CD14-positive monocyte (primary cell): Measurements from ENCODE around the gene KLHL8. TPM values are rescaled to one million over a fixed set of nuclear protein-coding genes. Genes with fewer than 3 reads are reported as not detected.

Source experiments
- DNase-seq, 3 donors: peaks; one replicate each; pipeline ENCODE4 v3.0.0-alpha.2; 2011 to 2022
- H2AFZ ChIP-seq: 2 replicates; pipeline ENCODE4 v1.6.0; 2012; ENCODE audit warnings: mild to moderate bottlenecking, low read depth, low read length, inconsistent platforms; ENCODE audit not compliant: insufficient read depth, poor library complexity, severe bottlenecking
- H3K27ac ChIP-seq, 2 donors: 1 replicate in 1 of 2; 2 replicates in 1 of 2; pipeline ENCODE4 v1.5.1; 2012 to 2013; ENCODE audit warnings: low read length in 2 of 2, control low read depth in 1 of 2, inconsistent platforms in 1 of 2, low read depth in 1 of 2, mild to moderate bottlenecking in 1 of 2
- H3K27me3 ChIP-seq, 2 donors: one replicate each; pipeline versions ENCODE4 v1.6.0 to v1.6.1; 2011 to 2013; ENCODE audit warnings: low read length in 2 of 2; ENCODE audit not compliant: control insufficient read depth in 2 of 2, insufficient read depth in 2 of 2
- H3K36me3 ChIP-seq, 2 donors: replicated peaks in 1 of 2; 1 replicate in 1 of 2; 2 replicates in 1 of 2; pipeline versions ENCODE4 v1.5.1 to v1.6.1; 2012 to 2013; ENCODE audit warnings: low read length in 2 of 2, control low read depth in 1 of 2, inconsistent platforms in 1 of 2, mild to moderate bottlenecking in 1 of 2; ENCODE audit not compliant: insufficient read depth in 2 of 2, control insufficient read depth in 1 of 2
- H3K4me1 ChIP-seq, 2 donors: 1 replicate in 1 of 2; 2 replicates in 1 of 2; pipeline versions ENCODE4 v1.5.1 to v1.6.1; 2012 to 2013; ENCODE audit warnings: low read length in 2 of 2, control low read depth in 1 of 2, inconsistent platforms in 1 of 2, mild to moderate bottlenecking in 1 of 2, moderate library complexity in 1 of 2; ENCODE audit not compliant: insufficient read depth in 2 of 2, control insufficient read depth in 1 of 2
- H3K4me2 ChIP-seq: replicated peaks from 2 replicates; pipeline ENCODE3; 2012; ENCODE audit warnings: low read length, moderate library complexity, mild to moderate bottlenecking; ENCODE audit not compliant: poor library complexity, severe bottlenecking; ENCODE audit errors: extremely low read depth
- H3K4me3 ChIP-seq, 3 experiments: fragments of 200-600 bp in 1 of 3; sonication (generic) in 1 of 3; replicated peaks in 1 of 3; 1 replicate in 2 of 3; 2 replicates in 1 of 3; pipeline ENCODE4 v1.5.1; 2011 to 2013; ENCODE audit warnings: low read length in 3 of 3, mild to moderate bottlenecking in 3 of 3, control low read depth in 2 of 3, low read depth in 2 of 3, inconsistent platforms in 1 of 3, moderate library complexity in 1 of 3
- H3K79me2 ChIP-seq: 2 replicates; pipeline ENCODE4 v1.6.0; 2012; ENCODE audit warnings: mild to moderate bottlenecking, control low read depth, inconsistent platforms, low read length, moderate library complexity; ENCODE audit not compliant: insufficient read depth
- H3K9ac ChIP-seq: 2 replicates; pipeline ENCODE4 v1.6.0; 2017; ENCODE audit warnings: low read length, mild to moderate bottlenecking; ENCODE audit not compliant: insufficient read depth, poor library complexity, severe bottlenecking
- H3K9me3 ChIP-seq, 2 donors: replicated peaks in 1 of 2; 1 replicate in 1 of 2; 2 replicates in 1 of 2; pipeline versions ENCODE4 v1.5.1 to v1.6.1; 2012 to 2013; ENCODE audit warnings: low read length in 2 of 2, control low read depth in 1 of 2; ENCODE audit not compliant: control insufficient read depth in 1 of 2, insufficient read depth in 1 of 2
- H4K20me1 ChIP-seq: 2 replicates; pipeline ENCODE4 v1.6.0; 2012; ENCODE audit warnings: mild to moderate bottlenecking, low read length, control low read depth, moderate library complexity; ENCODE audit not compliant: insufficient read depth
- H3K27ac Mint-ChIP-seq, 7 donors: one replicate each; pipeline ENCODE4 v1.8.0; 2020; ENCODE audit warnings: mild to moderate bottlenecking in 7 of 7, mixed read lengths in 7 of 7, moderate library complexity in 6 of 7, inconsistent platforms in 2 of 7
- H3K27me3 Mint-ChIP-seq, 3 donors: one replicate each; pipeline ENCODE4 v1.8.0; 2021 to 2022; ENCODE audit warnings: low read depth in 3 of 3, mild to moderate bottlenecking in 3 of 3, mixed read lengths in 3 of 3, moderate library complexity in 3 of 3, inconsistent platforms in 1 of 3
- H3K36me3 Mint-ChIP-seq, 2 donors: one replicate each; pipeline ENCODE4 v1.8.0; 2020; ENCODE audit warnings: mixed read lengths in 2 of 2, inconsistent platforms in 1 of 2, mild to moderate bottlenecking in 1 of 2
- H3K4me1 Mint-ChIP-seq: one replicate; pipeline ENCODE4 v1.8.0; 2020; ENCODE audit warnings: mild to moderate bottlenecking, mixed read lengths
- H3K4me3 Mint-ChIP-seq, 2 donors: one replicate each; pipeline ENCODE4 v1.8.0; 2020; ENCODE audit warnings: mild to moderate bottlenecking in 2 of 2, mixed read lengths in 2 of 2, moderate library complexity in 1 of 2
- H3K9me3 Mint-ChIP-seq, 7 donors: one replicate each; pipeline ENCODE4 v1.8.0; 2020 to 2022; ENCODE audit warnings: mixed read lengths in 7 of 7, mild to moderate bottlenecking in 6 of 7, moderate library complexity in 6 of 7, inconsistent platforms in 2 of 7
- WGBS: methylation state at CpG from one replicate; pipeline ENCODE4 v1.1.5; 2013; ENCODE audit warnings: missing lambda C conversion rate; ENCODE audit not compliant: insufficient coverage; 5-methylcytosine and 5-hydroxymethylcytosine counted together
- intact Hi-C, 2 donors: fragments of 100-400 bp; cut with micrococcal nuclease; formaldehyde crosslinking; loops; one replicate each; pipeline versions ENCODE4 v1.15.0 to v1.15.1; 2023
- polyA plus RNA-seq, 3 donors: library from polyadenylated mRNA; depleted of rRNA in 1 of 3; unstranded in 2 of 3; stranded (reverse) in 1 of 3; fragments of 300-500 nt in 2 of 3; fragments of >200 nt in 1 of 3; fragmentation: Illumina TruSeq in 2 of 3; gene quantifications; 1 replicate in 2 of 3; 2 replicates in 1 of 3; pipeline ENCODE4 v1.2.3, GENCODE V29; 2012 to 2021
- TF ChIP-seq, protein P1 (sequence below): fragments of 200-600 bp; IDR thresholded peaks from one replicate; pipeline ENCODE4 v1.8.0; 2022; ENCODE audit warnings: antibody characterized with exemption, mild to moderate bottlenecking

Gene KLHL8
- polyA plus RNA-seq, 3 donors, result 7.5 to 28.6 (median 23.7) TPM

DNA sequence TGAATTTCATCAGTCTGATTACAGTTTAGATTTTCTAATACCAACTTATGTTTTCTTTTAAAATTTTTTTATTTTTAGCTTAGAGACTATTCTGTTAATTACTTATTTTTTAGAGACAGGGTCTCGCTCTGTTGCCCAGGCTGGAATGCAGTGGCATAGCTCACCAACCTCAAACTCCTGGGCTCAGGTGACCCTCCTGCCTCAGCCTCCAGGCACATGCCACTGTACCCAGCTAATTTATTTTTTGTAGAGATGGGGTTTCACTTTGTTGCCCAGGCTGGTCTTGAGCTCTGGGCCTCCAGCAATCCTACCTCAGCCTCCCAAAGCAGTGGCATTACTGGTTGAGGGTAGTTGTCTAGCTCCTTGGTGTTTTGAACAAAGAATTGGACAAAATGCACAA lies 102.0 kb downstream of the KLHL8 start:
- H2AFZ ChIP-seq, result no peak overlapping the region
- no peaks in the 10 kb centered on the region for H3K9me3 ChIP-seq
- H3K4me1 Mint-ChIP-seq, result peaks cover 25% of the 10 kb centered on the region
- H3K79me2 ChIP-seq, result peaks cover 19% of the 10 kb centered on the region
- H3K4me3 ChIP-seq, result no peak overlapping the region
- H3K4me2 ChIP-seq, result no peak overlapping the region
- H3K36me3 Mint-ChIP-seq, result peaks cover 62 to 72% of the 10 kb centered on the region in 2 donors
- H3K27ac Mint-ChIP-seq, result peak overlapping the region in 1 of 7 donors; percentile 69
- TF ChIP-seq, protein P1, sequence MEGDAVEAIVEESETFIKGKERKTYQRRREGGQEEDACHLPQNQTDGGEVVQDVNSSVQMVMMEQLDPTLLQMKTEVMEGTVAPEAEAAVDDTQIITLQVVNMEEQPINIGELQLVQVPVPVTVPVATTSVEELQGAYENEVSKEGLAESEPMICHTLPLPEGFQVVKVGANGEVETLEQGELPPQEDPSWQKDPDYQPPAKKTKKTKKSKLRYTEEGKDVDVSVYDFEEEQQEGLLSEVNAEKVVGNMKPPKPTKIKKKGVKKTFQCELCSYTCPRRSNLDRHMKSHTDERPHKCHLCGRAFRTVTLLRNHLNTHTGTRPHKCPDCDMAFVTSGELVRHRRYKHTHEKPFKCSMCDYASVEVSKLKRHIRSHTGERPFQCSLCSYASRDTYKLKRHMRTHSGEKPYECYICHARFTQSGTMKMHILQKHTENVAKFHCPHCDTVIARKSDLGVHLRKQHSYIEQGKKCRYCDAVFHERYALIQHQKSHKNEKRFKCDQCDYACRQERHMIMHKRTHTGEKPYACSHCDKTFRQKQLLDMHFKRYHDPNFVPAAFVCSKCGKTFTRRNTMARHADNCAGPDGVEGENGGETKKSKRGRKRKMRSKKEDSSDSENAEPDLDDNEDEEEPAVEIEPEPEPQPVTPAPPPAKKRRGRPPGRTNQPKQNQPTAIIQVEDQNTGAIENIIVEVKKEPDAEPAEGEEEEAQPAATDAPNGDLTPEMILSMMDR, result no peak
- H3K9ac ChIP-seq, result no peak overlapping the region
- H3K36me3 ChIP-seq, result peaks cover 54 to 81% of the 10 kb centered on the region in 2 donors
- no peak overlapping the region for H3K27ac ChIP-seq
- no peaks in the 10 kb centered on the region for H3K27me3 Mint-ChIP-seq
- H4K20me1 ChIP-seq, result peaks cover 59% of the 10 kb centered on the region
- intact Hi-C loops, result no loop called here
- DNase-seq, result no peak
- no peak overlapping the region for H3K4me3 Mint-ChIP-seq
- H3K9me3 Mint-ChIP-seq, result no peaks in the 10 kb centered on the region
- WGBS, result no CpG with 5 or more reads among the region's 1 CpG
- H3K4me1 ChIP-seq, result no peaks in the 10 kb centered on the region
- no peaks in the 10 kb centered on the region for H3K27me3 ChIP-seq

DNA sequence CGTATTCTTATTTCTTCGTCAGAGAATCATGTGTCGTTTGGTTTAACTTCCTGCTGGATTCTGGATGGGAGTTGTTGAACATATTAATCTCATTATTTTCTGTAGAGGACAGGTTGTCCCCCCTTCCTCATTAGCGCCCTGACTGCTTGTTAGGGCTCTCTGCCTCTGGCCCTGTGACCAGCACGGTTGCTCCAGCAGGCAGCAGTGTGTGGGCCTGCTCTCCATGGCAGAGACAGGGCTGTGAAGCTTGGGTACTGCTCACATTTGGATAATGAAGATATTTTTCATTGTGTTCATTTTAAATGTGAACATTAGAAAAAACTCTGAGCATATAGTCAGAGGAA lies 102.7 kb downstream of the KLHL8 start:
- Mint-ChIP-seq H3K27me3 (no peaks in the 10 kb centered on the region), H3K27ac (no peak overlapping the region), H3K36me3 (peaks cover 66 to 76% of the 10 kb centered on the region in 2 donors), H3K4me1 (peaks cover 23% of the 10 kb centered on the region), H3K4me3 (no peak overlapping the region), H3K9me3 (no peaks in the 10 kb centered on the region)
- no peak for DNase-seq
- Histone ChIP-seq H3K9ac (no peak overlapping the region), H3K27me3 (no peaks in the 10 kb centered on the region), H3K27ac (no peak overlapping the region), H3K4me3 (no peak overlapping the region), H3K4me1 (no peaks in the 10 kb centered on the region), H3K4me2 (no peak overlapping the region), H2AFZ (no peak overlapping the region), H3K36me3 (peaks cover 60 to 86% of the 10 kb centered on the region in 2 donors), H3K9me3 (no peaks in the 10 kb centered on the region), H4K20me1 (peaks cover 53% of the 10 kb centered on the region), H3K79me2 (peaks cover 11% of the 10 kb centered on the region)
- intact Hi-C loops, result no loop called here
- TF ChIP-seq, protein P1, result no peak
- 90% methylated on average over 2 of the region's 5 CpGs for WGBS
